Measurements from ENCODE around the gene RAPH1.
A peak's percentile ranks its signal among the peaks of the same experiment; 100 is the strongest.
"Not testable (repeated sequence)": the region's sequence is repeated elsewhere in the genome, so short reads cannot be mapped to it uniquely, and the experiment has no call there.

Gene RAPH1

DNA sequence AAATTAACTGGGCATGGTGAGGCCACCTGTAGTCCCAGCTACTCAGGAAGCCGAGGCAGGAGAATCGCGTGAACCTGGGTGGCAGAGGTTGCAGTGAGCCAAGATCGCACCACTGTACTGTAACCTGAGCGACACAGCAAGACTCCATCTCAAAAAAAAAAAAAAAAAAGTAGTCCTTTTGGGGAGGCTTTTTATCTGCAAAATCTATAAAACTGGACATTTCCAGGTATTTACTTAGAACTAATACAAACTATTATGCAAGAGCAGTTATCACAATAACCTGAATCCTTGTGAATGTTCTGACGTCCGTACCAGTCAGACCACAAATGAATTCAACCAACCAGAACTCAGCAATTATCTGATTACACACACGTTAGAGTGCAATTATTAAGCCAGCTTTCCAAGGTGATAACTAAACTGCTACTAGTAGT lies 8.8 kb upstream of the RAPH1 start:
- DNase-seq = no peak

DNA sequence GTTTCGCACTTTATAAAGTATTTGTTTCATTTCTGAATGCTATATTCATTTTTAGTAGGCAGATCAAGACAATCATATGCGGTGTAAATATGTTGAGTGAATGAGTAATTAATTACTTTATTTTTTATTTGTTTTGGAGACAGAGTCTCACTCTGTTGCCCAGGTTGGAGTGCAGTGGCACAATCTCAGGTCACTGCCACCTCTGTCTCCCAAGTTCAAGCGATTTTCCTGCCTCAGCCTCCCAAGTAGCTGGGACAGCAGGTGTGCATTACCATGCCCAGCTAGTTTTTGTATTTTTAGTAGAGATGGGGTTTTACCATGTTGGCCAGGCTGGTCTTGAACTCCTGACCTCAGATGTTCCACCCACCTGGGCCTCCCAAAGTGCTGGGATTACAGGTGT lies 5.5 kb upstream of the RAPH1 start:
- not testable (repeated sequence) for DNase-seq

DNA sequence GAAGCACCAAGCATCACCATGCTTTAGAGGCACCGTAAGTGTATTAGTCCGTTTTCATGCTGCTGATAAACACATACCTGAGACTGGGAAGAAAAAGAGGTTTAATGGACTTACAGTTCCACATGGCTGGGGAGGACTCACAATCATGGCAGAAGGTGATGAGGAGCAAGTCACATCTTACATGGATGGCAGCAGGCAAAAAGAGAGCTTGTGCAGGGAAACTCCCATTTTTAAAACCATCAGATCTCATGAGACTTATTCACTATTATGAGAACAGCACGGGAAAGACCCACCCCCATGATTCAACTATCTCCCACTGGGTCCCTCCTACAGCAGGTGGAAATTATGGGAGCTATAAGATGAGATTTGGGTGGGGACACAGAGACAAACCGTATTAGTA lies 3.1 kb upstream of the RAPH1 start:
- DNase-seq = not testable (repeated sequence)

DNA sequence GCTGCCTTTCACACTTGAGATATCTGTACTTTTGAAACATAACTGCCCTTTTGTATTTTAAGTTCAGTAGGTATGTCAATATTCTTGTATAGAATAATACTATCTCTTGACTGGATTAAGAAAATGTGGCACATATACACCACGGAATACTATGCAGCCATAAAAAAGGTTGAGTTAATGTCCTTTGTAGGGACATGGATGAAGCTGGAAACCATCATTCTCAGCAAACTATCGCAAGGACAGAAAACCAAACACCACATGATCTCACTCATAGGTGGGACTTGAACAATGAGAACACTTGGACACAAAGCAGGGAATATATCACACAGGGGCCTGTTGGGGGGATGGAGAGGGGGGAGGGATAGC lies 1.5 kb upstream of the RAPH1 start:
- not testable (repeated sequence) for DNase-seq

DNA sequence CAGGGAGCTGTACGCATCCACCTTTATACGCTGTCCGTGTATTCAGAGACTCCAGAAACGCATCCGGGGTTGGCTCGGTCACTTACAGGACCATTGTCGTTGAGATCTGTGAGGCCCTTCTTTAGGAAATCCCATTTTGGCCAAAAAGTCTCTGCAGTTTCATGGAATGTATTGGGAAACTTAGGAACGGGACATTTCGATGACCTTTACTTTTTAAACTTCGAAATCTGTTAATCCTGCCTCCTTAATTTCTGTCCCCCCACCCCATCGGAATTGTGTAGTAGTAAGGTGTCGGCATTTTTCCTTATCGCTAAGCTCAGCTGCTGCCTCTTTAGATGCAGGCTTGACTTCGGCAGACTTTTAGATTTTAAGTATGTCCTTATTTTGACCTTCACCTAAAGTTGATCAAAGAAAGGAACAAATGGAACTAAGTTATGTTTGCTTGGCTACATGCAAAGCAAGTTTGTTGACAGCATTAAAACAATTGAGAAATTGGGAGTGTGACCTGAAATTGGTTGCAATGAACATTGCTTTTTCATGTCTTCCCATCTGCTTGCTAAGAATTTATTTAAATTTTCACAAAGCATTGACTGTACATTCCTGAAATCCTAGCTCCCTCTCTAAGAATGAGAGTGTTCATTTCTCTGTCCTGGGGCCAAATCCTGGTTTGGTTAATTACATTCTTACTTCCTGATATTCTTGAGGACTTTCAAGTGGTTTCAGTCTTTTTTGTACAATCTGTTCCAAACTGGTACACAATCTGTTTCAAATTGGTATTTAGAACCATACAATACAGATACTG lies 884 bp upstream of the RAPH1 start:
- no peak for DNase-seq

DNA sequence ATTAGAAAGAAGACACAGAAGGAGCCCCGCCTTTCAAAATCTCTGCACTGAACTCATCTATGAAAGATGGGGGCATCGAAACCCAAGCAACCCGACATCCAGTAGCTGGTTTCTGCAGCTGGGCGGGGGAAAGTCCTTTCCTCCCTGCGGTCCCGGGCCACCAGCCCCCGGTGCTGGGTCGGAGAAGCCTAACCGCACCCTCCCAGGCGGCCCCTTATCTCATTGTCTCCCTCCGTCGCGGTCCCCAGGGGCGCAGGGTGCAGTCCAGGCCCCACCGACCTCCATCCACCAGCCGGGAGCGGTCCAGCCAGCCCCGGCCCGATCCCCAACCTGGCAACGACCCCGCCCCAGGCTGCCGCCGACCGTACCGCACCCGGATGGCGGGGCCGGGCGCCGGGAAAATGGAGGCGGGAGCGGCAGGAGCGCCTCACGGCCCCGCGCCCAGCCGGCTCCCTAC lies 452 bp downstream of the RAPH1 start:
- peak; percentile 14 for DNase-seq

DNA sequence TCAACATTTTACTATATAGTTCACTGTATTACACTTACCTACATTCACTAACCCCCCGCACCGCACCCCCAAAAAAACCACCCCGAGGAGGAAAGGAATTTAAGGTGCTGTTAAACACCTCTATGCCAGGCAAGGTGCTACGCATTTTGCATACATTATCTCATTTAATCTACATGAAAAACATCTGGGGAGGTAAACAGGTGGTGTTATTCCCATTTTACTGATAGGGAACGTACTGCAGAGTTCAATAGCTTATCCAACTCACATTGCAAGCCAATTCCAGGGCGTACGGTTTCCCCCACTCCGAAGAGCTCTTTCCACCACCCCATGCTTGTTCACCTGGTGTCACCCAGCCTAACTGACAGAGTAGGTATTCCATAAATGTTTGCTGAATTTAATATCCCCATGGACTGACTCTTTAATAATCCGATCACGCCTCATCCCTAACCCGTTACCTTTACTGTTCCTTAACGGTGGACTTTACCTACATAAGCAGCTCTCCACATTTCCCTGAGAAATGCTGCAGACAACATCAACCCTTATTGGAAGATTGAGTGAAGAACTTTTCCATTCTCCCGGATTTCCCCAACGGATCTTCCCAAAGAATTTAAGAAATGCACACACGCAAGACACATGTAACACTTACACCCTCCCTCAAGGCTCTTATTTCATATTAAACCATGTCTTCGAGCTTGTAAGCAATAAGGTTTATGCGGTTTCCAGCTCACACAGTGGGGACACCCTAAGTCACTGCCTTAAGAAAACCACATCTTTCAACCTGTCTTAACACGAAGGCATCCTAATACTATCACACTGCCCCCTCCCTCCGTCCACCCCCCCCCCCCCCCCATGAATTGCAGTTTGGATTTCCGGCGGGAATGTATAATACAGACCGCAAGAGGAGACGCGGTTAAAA lies 1.2 kb downstream of the RAPH1 start:
- no peak for DNase-seq

DNA sequence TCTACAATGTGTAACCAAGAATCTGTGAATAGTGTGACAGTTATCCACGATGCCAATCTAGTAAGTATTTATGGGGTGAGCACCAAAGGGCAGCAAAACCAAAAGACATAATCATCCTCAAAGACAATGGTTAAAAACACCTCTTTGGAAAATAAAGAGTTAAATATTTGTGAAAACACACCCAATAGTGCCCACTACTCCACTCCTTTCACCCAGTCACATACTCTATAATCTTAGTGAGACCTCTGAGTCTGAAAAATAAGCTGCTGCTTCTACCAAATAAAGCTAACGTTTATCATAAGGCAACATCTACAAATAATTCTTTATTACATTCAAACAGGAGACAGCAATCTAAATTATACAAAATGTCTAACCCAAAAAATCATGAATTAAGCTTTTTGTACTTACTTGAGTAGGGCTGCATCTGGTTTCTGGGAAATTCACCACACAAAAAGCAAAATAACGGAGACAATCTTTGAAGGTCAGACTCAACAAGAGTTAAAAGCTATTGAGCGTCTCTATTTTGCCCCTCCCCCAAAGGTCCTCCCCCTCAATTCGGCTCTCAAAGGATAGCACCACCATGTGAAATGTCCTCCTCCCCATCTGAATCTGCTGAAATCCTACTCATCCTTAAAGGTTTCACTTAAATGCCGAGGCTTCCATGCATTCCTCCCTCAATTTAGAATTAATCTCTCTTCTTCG lies 2.0 kb downstream of the RAPH1 start:
- DNase-seq = no peak

DNA sequence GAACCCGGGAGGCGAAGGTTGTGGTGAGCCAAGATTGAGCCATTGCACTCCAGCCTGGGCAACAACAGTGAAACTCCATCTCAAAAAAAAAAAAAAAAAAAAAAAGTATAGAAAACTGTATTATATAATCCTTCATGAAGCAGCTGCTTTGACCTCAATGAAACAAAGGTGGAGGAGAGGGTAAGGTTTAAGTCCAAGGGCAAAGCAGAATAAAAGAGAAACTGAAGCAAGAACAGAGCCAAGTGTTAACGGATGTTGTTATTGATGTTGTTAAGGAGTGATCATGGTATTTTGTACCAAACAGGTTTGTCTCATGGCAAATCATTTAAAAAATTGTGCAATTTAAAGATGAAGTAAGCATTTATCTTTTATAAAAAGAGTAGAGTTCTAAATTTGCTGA lies 7.4 kb downstream of the RAPH1 start:
- no peak for DNase-seq

DNA sequence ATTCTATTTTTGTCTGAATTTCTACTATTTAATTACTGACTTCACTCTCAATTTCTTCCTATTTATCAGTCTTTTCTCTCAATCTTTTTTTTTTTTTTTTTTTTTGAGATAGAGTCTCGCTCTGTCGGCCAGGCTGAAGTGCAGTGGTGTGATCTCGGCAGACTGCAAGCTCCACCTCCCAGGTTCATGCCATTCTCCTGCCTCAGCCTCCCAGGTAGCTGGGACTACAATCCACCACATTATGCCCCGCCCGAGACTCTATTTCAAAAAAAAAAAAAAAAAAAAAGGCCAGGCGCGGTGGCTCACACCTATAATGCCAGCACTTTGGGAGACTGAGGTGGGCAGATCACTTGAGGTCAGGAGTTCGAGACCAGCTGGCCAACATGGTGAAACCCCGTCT lies 21.8 kb downstream of the RAPH1 start:
- DNase-seq = not testable (repeated sequence)

DNA sequence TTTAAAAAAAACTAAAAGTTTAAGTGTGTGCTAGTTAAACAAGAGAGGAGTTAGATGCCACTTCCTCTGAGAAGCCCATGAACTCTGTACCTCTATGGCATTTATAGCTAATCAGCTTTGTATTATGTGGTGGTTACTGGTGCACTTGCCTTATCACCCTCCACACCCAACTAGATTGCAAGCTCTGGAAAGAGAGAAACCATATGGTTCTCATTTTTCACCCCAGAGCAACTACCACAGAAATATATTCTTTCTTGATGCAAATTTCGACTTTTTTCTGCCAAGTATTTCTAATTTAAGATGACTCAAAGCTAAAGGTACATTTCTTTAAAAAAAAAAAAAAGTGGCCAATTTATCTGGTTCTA lies 24.2 kb downstream of the RAPH1 start:
- no peak for DNase-seq

DNA sequence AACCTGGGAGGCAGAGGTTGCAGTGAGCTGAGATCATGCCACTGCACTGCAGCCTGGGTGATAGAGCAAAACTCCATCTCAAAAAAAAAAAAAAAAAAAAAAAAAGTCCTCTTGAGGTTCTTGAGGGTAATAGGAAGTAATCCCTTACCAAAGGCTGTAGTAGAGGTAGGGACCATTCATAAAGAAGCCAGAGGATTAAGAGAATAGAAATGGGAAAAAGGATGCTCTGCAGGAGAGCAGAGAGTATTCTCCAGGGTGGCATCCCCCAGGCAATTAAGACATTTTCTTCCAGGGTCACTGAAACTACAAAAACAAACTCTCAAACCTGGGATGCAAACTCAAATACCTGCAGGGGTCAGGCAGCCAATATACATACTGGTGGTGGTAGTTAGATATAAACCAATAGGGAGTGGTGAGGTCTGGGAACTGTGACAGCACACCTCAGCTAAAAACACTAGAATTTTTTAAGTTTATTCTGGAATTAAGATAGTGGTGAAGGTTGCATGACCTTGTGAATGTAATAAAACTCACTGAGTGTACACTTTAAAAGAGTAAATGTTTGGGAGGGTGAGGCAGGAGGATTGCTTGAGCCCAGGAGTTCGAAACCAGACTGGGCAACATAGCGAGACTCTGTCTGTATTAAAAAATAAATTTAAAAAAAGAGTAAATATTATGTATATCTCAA lies 24.7 kb downstream of the RAPH1 start:
- DNase-seq = no peak

DNA sequence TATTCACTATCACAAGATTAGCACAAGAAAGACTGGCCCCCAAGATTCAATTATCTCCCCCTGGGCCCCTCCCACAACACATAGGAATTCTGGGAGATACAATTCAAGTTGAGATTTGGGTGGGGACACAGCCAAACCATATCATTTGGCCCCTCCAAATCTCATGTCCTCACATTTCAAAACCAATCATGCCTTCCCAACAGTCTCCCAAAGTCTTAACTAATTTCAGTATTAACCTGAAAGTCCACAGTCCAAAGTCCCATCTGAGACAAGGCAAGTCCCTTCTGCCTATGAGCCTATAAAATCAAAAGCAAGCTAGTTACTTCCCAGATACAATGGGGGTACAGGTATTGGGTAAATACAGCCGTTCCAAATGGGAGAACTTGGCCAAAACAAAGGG lies 31.6 kb downstream of the RAPH1 start:
- not testable (repeated sequence) for DNase-seq

DNA sequence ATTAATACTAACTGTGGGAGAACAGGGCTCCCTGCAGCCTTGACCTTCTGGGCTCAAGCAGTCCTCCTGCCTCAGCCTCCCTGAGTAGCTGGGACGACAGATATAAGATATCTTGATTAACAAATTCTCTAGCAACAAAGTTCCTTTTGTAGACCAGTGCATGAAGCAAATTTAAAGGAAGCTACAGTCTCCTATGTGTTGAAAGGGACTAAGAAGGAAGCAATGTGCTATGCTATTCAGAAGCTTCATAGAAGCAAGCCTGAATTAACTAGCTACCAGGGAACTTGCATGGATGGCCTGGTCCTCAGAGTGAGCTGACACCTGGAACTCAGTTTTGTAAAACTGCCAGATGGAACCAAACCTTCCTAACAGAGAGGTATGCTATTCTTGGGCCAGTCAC lies 33.2 kb downstream of the RAPH1 start:
- DNase-seq = no peak

DNA sequence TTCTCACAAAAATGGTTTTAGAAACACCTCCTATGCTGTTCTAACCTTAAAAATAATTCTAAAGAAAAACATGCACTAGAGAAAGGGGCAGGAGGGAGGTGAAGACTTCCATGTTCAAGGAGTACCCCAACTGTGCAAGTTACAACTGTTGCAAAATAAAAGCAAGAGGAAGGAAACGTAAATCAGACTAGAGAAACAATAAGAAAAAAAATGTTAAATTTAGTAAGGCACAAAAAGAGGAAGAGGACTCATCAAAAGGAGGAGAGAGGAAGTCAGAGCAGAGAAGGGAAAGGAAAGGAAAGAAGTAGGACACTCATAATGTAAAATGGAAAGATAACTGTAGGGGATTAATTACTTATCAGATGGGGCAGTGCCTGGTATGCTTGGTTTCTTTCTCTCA lies 34.1 kb downstream of the RAPH1 start:
- DNase-seq = no peak

DNA sequence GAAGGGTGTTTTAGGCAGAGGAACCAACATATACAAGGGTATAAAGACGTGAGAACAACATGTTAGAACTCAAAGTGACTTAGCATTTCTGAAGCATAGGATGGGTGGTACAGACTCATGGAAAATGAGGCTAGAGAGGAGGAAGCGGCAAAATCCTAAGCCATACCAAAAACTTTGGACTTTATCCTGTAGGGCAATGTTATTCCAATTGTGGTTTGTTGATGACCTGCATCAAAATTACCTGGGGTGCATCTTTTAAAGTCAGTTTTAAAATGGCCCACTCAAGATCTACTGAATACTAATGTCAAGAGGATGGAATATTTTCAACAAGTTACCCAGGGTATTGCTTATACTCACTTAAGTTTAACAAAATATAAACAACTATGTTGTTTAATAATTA lies 34.8 kb downstream of the RAPH1 start:
- no peak for DNase-seq

DNA sequence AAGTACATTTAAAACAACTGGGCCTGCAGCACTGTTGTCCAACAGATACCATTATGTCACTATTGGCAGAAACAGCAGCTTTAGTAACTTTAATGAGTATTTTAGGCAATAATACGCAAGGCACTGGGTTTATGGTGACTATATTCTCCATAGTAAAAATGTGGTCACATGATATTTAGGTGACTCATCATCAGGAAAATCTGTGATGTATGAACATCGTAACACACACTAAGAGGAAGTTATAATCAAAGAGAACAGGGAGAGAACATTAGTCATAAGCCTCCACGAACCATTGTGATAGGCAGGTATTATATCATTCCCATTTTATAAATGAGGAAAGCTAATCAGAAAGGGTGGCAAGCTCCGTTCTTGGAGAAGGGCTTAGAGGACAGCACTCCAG lies 36.9 kb downstream of the RAPH1 start:
- DNase-seq = no peak

DNA sequence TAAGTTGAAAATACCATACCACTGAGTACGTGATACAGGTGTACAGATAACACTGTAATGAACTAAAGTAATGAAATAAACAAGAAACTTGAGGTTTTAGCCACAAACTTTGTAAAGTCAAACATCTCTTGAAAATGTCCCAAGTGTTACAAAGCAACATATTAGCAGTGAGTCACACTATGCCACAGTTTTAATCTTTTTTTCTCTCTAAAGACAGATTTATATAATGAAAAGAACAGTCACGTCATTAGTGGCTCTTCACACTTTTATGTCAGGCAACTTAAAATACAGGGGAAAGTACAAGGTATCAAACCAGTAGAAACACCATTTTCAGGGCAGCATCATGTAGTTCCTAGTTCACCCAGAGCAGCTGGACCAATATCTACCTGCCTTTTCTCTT lies 42.1 kb downstream of the RAPH1 start:
- no peak for DNase-seq

DNA sequence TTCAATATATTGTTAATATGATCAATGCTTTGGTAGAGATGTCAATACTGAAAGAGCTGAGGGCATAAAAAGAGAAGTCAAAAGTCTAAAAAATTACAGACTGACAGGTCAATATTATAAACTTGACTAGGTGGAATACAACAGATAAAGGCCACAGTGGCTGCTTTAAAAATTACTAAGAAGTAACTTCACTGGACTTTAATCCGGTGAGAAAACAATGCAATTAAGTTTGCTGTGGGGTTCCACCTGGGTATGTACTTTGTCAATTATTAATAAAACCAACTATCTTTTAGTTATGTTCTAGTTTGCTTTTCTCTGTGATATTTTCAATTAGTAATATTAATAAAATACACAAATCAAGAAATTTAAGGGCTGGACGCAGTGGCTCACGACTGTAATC lies 44.7 kb downstream of the RAPH1 start:
- DNase-seq = no peak

DNA sequence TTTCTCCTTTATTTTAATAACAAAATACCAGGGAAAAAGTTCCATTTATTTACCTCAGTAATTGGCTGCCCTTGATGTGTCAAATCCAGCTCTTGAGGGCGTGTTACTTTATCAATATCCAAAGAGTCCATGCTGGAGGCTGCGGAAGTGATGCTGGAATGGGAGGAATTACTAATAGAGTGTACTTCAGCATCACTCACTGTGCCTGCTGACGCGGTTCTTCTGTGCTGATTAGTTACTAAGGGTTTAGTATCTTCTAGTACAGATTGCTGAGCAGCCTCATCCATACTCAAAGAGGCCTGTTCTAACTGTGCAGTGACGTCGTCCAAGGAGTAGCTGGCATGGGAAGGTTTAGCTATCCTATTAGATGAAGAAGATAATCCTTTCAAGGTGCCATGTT lies 45.6 kb downstream of the RAPH1 start:
- DNase-seq = no peak

DNA sequence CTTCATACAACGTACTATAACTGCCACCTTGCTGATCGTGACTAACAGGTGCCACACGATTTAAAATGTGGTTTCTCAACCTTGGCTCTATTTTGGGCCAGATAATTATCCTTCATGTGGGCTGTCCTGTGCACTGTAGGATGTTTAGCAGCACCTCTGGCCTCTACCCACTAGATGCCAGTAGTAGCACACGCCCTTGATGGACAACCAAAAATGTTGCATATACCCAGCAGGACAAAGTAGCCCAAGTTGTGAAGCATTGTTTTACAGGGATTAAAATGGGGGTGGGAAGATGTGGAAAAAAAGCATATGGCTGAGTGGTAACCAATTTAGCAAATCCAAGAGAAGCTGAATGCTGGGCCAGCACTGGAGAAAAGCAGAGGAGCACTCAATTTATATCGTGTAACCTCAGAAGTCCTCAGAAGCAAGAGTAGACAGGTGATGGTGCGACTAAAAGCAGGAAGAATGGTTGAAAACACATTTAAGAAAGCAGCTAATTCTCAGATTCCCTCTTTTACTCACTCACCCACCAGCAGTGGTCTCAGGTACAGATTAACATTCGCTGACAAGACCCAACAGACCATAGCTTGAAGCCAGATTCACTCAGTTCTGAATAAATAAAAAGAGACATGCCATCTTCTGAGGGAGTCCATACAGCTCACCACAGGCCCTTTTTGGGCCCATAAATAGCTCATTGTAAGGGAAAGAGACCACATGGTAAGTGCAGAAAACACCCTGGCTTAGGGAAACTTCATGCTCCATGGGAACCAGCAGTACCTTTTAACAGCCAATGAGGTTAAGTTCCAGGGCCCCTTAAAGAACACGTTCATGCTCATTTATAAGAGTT lies 50.6 kb downstream of the RAPH1 start:
- no peak for DNase-seq

DNA sequence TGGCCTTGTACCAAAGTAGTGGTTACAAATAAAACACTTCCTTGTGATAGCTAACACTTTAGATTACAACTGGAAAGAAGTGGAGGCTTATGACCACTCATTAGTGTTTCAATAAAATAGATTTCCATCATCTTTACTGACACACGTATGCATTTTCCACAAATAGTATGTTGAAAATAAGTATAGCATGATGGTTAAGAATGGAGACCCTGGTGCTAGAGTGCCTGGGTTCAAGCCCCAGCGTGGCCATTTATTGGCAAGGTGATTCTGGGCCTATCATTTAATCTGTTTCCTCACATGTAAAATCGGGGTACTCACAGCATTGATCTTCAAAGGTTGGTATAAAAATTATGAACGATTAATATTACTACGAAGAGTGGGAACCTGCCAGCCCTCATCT lies 54.5 kb downstream of the RAPH1 start:
- no peak for DNase-seq
